ENCODE results near the gene KDM4B. TPM values are rescaled to one million over a fixed set of nuclear protein-coding genes. Genes with fewer than 3 reads are reported as not detected.
A peak's percentile ranks its signal among the peaks of the same experiment; 100 is the strongest.

The KDM4B gene
- total RNA-seq, 1 experiment from 2014 or later, result 43.7 TPM

DNA sequence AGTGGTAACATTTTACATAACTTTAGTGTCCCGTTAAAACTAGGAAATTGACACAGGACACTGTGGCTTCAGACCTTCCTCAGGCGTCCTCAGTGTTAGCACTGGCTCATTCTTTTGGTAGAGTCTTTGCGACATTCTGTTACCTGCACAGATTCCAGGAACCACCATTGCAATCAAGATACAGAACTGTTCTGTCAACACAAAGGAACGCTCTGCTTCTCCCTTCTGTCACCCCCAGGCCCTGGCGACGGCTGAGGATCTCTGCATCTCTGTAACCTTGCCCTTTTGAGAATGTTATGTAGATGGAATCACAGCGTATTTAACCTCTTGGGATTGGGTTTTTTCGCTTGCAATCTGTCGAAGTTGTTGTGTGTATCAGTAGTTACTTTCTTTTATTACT, 22.6 kb downstream of the KDM4B start:
- no peak overlapping the region for H4K91ac ChIP-seq (ENCODE audit: insufficient read length, low read depth, low read length)
- Mint-ChIP-seq H3K27ac (peak overlapping the region in 1 of 3 experiments; percentile 78; a peak in 1 of 7 replicates), H3K4me1 (peaks cover 24 to 36% of the 10 kb centered on the region in 2 experiments), H3K9me3 (no peaks in the 10 kb centered on the region), H3K27me3 (ENCODE audit: low read depth) (no peaks in the 10 kb centered on the region), H3K4me3 (no peak overlapping the region), H3K36me3 (ENCODE audit: insufficient read depth in 1 of 3, low read depth in 3 of 3) (peaks cover 0 to 3% (median 3%) of the 10 kb centered on the region in 3 experiments; a peak in 2 of 7 replicates)
- H2BK120ac ChIP-seq (ENCODE audit: low read depth, low read length, poor library complexity, severe bottlenecking), result no peak overlapping the region
- H3K9ac ChIP-seq (ENCODE audit: extremely low read depth, insufficient read length, low read length), result no peak overlapping the region
- no peaks in the 10 kb centered on the region for H3K79me1 ChIP-seq (ENCODE audit: insufficient read depth, low read depth, low read length, poor library complexity, severe bottlenecking)
- no CpG with 5 or more reads among the region's 9 CpGs for WGBS (ENCODE audit: extremely low coverage, insufficient read length, low lambda C conversion rate)
- H4K8ac ChIP-seq (replicated peaks; ENCODE audit: insufficient read length, low read depth, low read length), result no peak overlapping the region
- H3K14ac ChIP-seq (ENCODE audit: insufficient read depth, low read length), result no peak overlapping the region
- H3K9me3 ChIP-seq (ENCODE audit: control insufficient read depth, low read depth, low read length), result no peaks in the 10 kb centered on the region
- no peak overlapping the region for H3K56ac ChIP-seq (ENCODE audit: insufficient read length, low read depth, low read length)
- H3K23ac ChIP-seq (ENCODE audit: insufficient read length, low read depth, low read length), result no peak overlapping the region
- TF ChIP-seq, protein P1, sequence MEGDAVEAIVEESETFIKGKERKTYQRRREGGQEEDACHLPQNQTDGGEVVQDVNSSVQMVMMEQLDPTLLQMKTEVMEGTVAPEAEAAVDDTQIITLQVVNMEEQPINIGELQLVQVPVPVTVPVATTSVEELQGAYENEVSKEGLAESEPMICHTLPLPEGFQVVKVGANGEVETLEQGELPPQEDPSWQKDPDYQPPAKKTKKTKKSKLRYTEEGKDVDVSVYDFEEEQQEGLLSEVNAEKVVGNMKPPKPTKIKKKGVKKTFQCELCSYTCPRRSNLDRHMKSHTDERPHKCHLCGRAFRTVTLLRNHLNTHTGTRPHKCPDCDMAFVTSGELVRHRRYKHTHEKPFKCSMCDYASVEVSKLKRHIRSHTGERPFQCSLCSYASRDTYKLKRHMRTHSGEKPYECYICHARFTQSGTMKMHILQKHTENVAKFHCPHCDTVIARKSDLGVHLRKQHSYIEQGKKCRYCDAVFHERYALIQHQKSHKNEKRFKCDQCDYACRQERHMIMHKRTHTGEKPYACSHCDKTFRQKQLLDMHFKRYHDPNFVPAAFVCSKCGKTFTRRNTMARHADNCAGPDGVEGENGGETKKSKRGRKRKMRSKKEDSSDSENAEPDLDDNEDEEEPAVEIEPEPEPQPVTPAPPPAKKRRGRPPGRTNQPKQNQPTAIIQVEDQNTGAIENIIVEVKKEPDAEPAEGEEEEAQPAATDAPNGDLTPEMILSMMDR (conservative IDR thresholded peaks at IDR 0.05), result no peak
- no peak overlapping the region for H3K4me2 ChIP-seq (ENCODE audit: insufficient read depth, insufficient read length, low read length)
- no peaks in the 10 kb centered on the region for H3K27me3 ChIP-seq (ENCODE audit: insufficient read depth, low read length)
- peaks cover 9% of the 10 kb centered on the region; the same call in 1 of the 2 replicates for H3K79me2 ChIP-seq (ENCODE audit: insufficient read depth, low read length)
- no peak overlapping the region for H2BK12ac ChIP-seq (ENCODE audit: insufficient read length, low read depth, low read length)
- H4K5ac ChIP-seq (ENCODE audit: insufficient read length, low read depth, low read length), result no peak overlapping the region
- no peak overlapping the region for H2BK15ac ChIP-seq (ENCODE audit: low read depth, low read length)
- H4K20me1 ChIP-seq (ENCODE audit: control insufficient read depth, insufficient read depth, insufficient read length), result no peaks in the 10 kb centered on the region
- no peak overlapping the region for H2BK5ac ChIP-seq (ENCODE audit: insufficient read length, low read length)
- no peak overlapping the region for H2BK20ac ChIP-seq (ENCODE audit: low read depth, low read length, poor library complexity, severe bottlenecking)
- no peak for DNase-seq
- H3K4me1 ChIP-seq (ENCODE audit: insufficient read depth, low read length), result peaks cover 2% of the 10 kb centered on the region; the same call in 1 of the 2 replicates
- no peak overlapping the region for H2AK5ac ChIP-seq (ENCODE audit: insufficient read length, low read length)
- no peak overlapping the region for H3K18ac ChIP-seq (ENCODE audit: insufficient read length, low read depth, low read length)
- H3K4ac ChIP-seq (ENCODE audit: low read depth, low read length), result no peak overlapping the region
- no peaks in the 10 kb centered on the region for H3K23me2 ChIP-seq (ENCODE audit: insufficient read length, low read depth, low read length, poor library complexity, severe bottlenecking)
- no peak overlapping the region for H2AFZ ChIP-seq (ENCODE audit: low read length)
- H3T11ph ChIP-seq (ENCODE audit: low read length), result no peak overlapping the region
- no peak overlapping the region for H3K27ac ChIP-seq (ENCODE audit: insufficient read length, low read depth, low read length)
